Bone marrow (tissue), 2 donors: ENCODE measurements around the gene VPS45.

Source experiments
- DNase-seq, 2 donors: peaks; one replicate each; lab custom pipeline; 2025; lab: John Stamatoyannopoulos, UW

Gene VPS45

GRCh38 chr1:150192012-150192411, 124.4 kb downstream of the VPS45 start:
- DNase-seq = no peak

GRCh38 chr1:150194381-150195031, 126.9 kb downstream of the VPS45 start:
- no peak for DNase-seq
